H1 (cell line): Measurements from ENCODE around the gene SLC25A26. TPM values are rescaled to one million over a fixed set of nuclear protein-coding genes. Genes with fewer than 3 reads are reported as not detected.

Source experiments
- CTCF ChIA-PET: fragments of 300-600 bp; sonication (Branson Sonifier 250); formaldehyde crosslinking; loops from one replicate; lab custom pipeline; 2021; ENCODE audit not compliant: partially characterized antibody; lab: Charles Lee
- POLR2A ChIA-PET: fragments of 300-600 bp; sonication (Branson Sonifier 250); formaldehyde crosslinking; loops from one replicate; lab custom pipeline; 2021; ENCODE audit warnings: inconsistent platforms; ENCODE audit not compliant: partially characterized antibody; lab: Charles Lee
- DNase-seq, 2 experiments: peaks; one replicate each; pipeline versions ENCODE4 v3.0.0 to v3.0.0-alpha.2; 2010 to 2022; ENCODE audit warnings: low spot score in 2 of 2, low read depth in 1 of 2, mixed read lengths in 1 of 2
- FAIRE-seq: peaks from 2 replicates; lab custom pipeline; 2011; peaks lifted over from hg19 to GRCh38; lab: Jason Lieb, UNC
- H2AFZ ChIP-seq: 2 replicates; pipeline ENCODE4 v1.8.1; 2012; ENCODE audit warnings: low read length, inconsistent platforms
- H2AK5ac ChIP-seq: 2 replicates; pipeline ENCODE4 v1.6.1; 2013; ENCODE audit warnings: low read depth, low read length
- H2BK120ac ChIP-seq: replicated peaks from 2 replicates; pipeline ENCODE3; 2013; ENCODE audit warnings: low read depth, low read length, inconsistent platforms
- H2BK12ac ChIP-seq: 2 replicates; pipeline ENCODE4 v1.6.1; 2013; ENCODE audit warnings: low read depth, low read length
- H2BK15ac ChIP-seq: 2 replicates; pipeline ENCODE4 v1.6.1; 2013; ENCODE audit warnings: low read length
- H2BK20ac ChIP-seq: 2 replicates; pipeline ENCODE4 v1.6.1; 2013; ENCODE audit warnings: low read length
- H2BK5ac ChIP-seq: 2 replicates; pipeline ENCODE4 v1.6.1; 2013; ENCODE audit warnings: low read depth, low read length
- H3K14ac ChIP-seq: 2 replicates; pipeline ENCODE4 v1.6.1; 2013; ENCODE audit warnings: inconsistent platforms; ENCODE audit not compliant: insufficient read length
- H3K18ac ChIP-seq: 2 replicates; pipeline ENCODE4 v1.6.1; 2013; ENCODE audit warnings: low read length; ENCODE audit errors: extremely low read depth
- H3K23ac ChIP-seq: 2 replicates; pipeline ENCODE4 v1.6.1; 2013; ENCODE audit warnings: inconsistent platforms; ENCODE audit not compliant: insufficient read length
- H3K23me2 ChIP-seq: 2 replicates; pipeline ENCODE4 v1.6.1; 2013; ENCODE audit warnings: low read depth, low read length
- H3K27ac ChIP-seq: 2 replicates; pipeline ENCODE4 v1.6.1; 2011; ENCODE audit warnings: low read depth, low read length, inconsistent platforms
- H3K27me3 ChIP-seq, 4 experiments: replicated peaks in 1 of 4; 1 replicate in 1 of 4; 2 replicates in 3 of 4; pipeline versions ENCODE4 v1.6.1 to v1.8.1; 2011 to 2013; ENCODE audit warnings: low read length in 3 of 4, mild to moderate bottlenecking in 3 of 4, inconsistent platforms in 2 of 4, mixed read lengths in 2 of 4, moderate library complexity in 1 of 4; ENCODE audit not compliant: control insufficient read depth in 3 of 4, insufficient read depth in 3 of 4; ENCODE audit errors: extremely low read depth in 1 of 4
- H3K36me3 ChIP-seq, 4 experiments: 2 replicates each; pipeline versions ENCODE4 v1.6.1 to v1.8.1; 2011 to 2013; ENCODE audit warnings: mild to moderate bottlenecking in 4 of 4, low read length in 3 of 4, moderate library complexity in 2 of 4, control low read depth in 1 of 4, inconsistent platforms in 1 of 4; ENCODE audit not compliant: insufficient read depth in 4 of 4, control insufficient read depth in 2 of 4
- H3K4ac ChIP-seq: replicated peaks from 2 replicates; pipeline ENCODE3; 2013; ENCODE audit warnings: low read length, low read depth, mixed read lengths, inconsistent platforms; ENCODE audit not compliant: insufficient read length
- H3K4me1 ChIP-seq, 4 experiments: replicated peaks in 1 of 4; 1 replicate in 1 of 4; 2 replicates in 3 of 4; pipeline versions ENCODE4 v1.6.1 to v1.8.1; 2011 to 2013; ENCODE audit warnings: low read length in 3 of 4, inconsistent platforms in 2 of 4, mixed read lengths in 1 of 4; ENCODE audit not compliant: insufficient read depth in 4 of 4, control insufficient read depth in 3 of 4
- H3K4me2 ChIP-seq, 2 experiments: 2 replicates each; pipeline versions ENCODE4 v1.6.1 to v1.8.1; 2011 to 2013; ENCODE audit warnings: low read depth in 2 of 2, low read length in 2 of 2, control low read depth in 1 of 2, inconsistent platforms in 1 of 2, mild to moderate bottlenecking in 1 of 2; ENCODE audit not compliant: insufficient read depth in 1 of 2
- H3K4me3 ChIP-seq, 4 experiments: fragments of 200-600, 300-600 bp in 1 of 4; sonication (generic), shearing (Covaris generic), sonication (Bioruptor Twin) in 1 of 4; 2 replicates each; pipeline versions ENCODE4 v1.5.1 to v1.8.1; 2011 to 2016; ENCODE audit warnings: low read length in 4 of 4, low read depth in 3 of 4, control low read depth in 2 of 4, inconsistent platforms in 2 of 4, mild to moderate bottlenecking in 2 of 4, mixed read lengths in 1 of 4, moderate library complexity in 1 of 4; ENCODE audit not compliant: insufficient read depth in 2 of 4; ENCODE audit errors: extremely low read depth in 1 of 4
- H3K56ac ChIP-seq: replicated peaks from 2 replicates; pipeline ENCODE3; 2013; ENCODE audit warnings: low read depth, mild to moderate bottlenecking, mixed read lengths, low read length, inconsistent platforms; ENCODE audit not compliant: insufficient read length
- H3K79me1 ChIP-seq: 2 replicates; pipeline ENCODE4 v1.6.1; 2013; ENCODE audit warnings: low read depth, low read length, control low read depth
- H3K79me2 ChIP-seq, 2 experiments: 2 replicates each; pipeline versions ENCODE4 v1.6.1 to v1.8.1; 2012 to 2013; ENCODE audit warnings: low read length in 2 of 2, mild to moderate bottlenecking in 2 of 2, inconsistent platforms in 1 of 2; ENCODE audit not compliant: insufficient read depth in 2 of 2, control insufficient read depth in 1 of 2
- H3K9ac ChIP-seq, 4 experiments: replicated peaks in 1 of 4; 1 replicate in 1 of 4; 2 replicates in 3 of 4; pipeline versions ENCODE4 v1.6.1 to v1.8.1; 2011 to 2013; ENCODE audit warnings: low read depth in 3 of 4, low read length in 3 of 4, control low read depth in 2 of 4, mild to moderate bottlenecking in 2 of 4, moderate library complexity in 2 of 4, inconsistent platforms in 1 of 4; ENCODE audit errors: extremely low read depth in 1 of 4
- H3K9me3 ChIP-seq, 2 experiments: 2 replicates each; pipeline versions ENCODE4 v1.6.1 to v1.8.1; 2012 to 2013; ENCODE audit warnings: mild to moderate bottlenecking in 2 of 2, moderate library complexity in 2 of 2, control low read depth in 1 of 2, inconsistent platforms in 1 of 2, low read depth in 1 of 2, low read length in 1 of 2, mixed read lengths in 1 of 2; ENCODE audit not compliant: insufficient read depth in 2 of 2
- H4K20me1 ChIP-seq, 2 experiments: replicated peaks in 1 of 2; 2 replicates each; pipeline versions ENCODE3 to v1.8.1; 2011 to 2013; ENCODE audit warnings: inconsistent platforms in 2 of 2, low read length in 2 of 2, mild to moderate bottlenecking in 1 of 2; ENCODE audit not compliant: insufficient read depth in 2 of 2, control insufficient read depth in 1 of 2
- H4K5ac ChIP-seq: 2 replicates; pipeline ENCODE4 v1.6.1; 2013; ENCODE audit warnings: low read length, low read depth, mixed read lengths, inconsistent platforms; ENCODE audit not compliant: insufficient read length
- H4K8ac ChIP-seq: 2 replicates; pipeline ENCODE4 v1.8.0; 2013; ENCODE audit warnings: mild to moderate bottlenecking, moderate library complexity, low read length, inconsistent platforms; ENCODE audit not compliant: insufficient read depth; ENCODE audit errors: extremely low read depth
- H4K91ac ChIP-seq: replicated peaks from 2 replicates; pipeline ENCODE3; 2013; ENCODE audit warnings: low read length, mixed read lengths, inconsistent platforms; ENCODE audit not compliant: insufficient read length
- ATF3 ChIP-seq: IDR thresholded peaks from 2 replicates; pipeline ENCODE4 v1.6.1; 2011; ENCODE audit warnings: low read depth, mild to moderate bottlenecking, low read length; ENCODE audit not compliant: insufficient read depth
- BCL11A ChIP-seq, 2 experiments: IDR thresholded peaks; one replicate each; pipeline ENCODE4 v1.6.1; 2011; ENCODE audit warnings: low read depth in 2 of 2, low read length in 2 of 2, mild to moderate bottlenecking in 2 of 2
- CBX8 ChIP-seq: fragments of 300-800, 300-1000 bp; sonication (generic); IDR thresholded peaks from 2 replicates; pipeline ENCODE4 v1.7.1; 2016; ENCODE audit warnings: low read depth, low read length, borderline replicate concordance
- CREB1 ChIP-seq: IDR thresholded peaks from 2 replicates; pipeline ENCODE4 v1.6.1; 2012; ENCODE audit warnings: inconsistent platforms
- EGR1 ChIP-seq: IDR thresholded peaks from 2 replicates; pipeline ENCODE4 v1.6.1; 2011; ENCODE audit warnings: low read depth, low read length, borderline replicate concordance
- RXRA ChIP-seq: IDR thresholded peaks from 2 replicates; pipeline ENCODE4 v1.6.1; 2011; ENCODE audit warnings: low read depth, mild to moderate bottlenecking, low read length, moderate library complexity; ENCODE audit not compliant: insufficient read depth
- SIRT6 ChIP-seq: IDR thresholded peaks from one replicate; pipeline ENCODE4 v1.7.1; 2012; ENCODE audit warnings: low read length, inconsistent platforms
- SP2 ChIP-seq: IDR thresholded peaks from 2 replicates; pipeline ENCODE4 v1.6.1; 2012; ENCODE audit warnings: mild to moderate bottlenecking, low read length, inconsistent platforms
- SRF ChIP-seq: IDR thresholded peaks from 2 replicates; pipeline ENCODE4 v1.6.1; 2011; ENCODE audit warnings: mild to moderate bottlenecking, low read depth, low read length, moderate library complexity
- YY1 ChIP-seq: IDR thresholded peaks from 2 replicates; pipeline ENCODE4 v1.6.1; 2011; ENCODE audit warnings: low read depth, mild to moderate bottlenecking, low read length
- WGBS, 2 experiments: shearing (Covaris generic) in 1 of 2; methylation state at CpG; one replicate each; pipeline versions ENCODE4 v1.1.6 to v1.1.7; 2013 to 2015; ENCODE audit warnings: low lambda C conversion rate in 2 of 2, mixed read lengths in 2 of 2, inconsistent platforms in 1 of 2, low coverage in 1 of 2, missing lambda C conversion rate in 1 of 2; ENCODE audit not compliant: insufficient replicate concordance in 2 of 2, insufficient coverage in 1 of 2, insufficient read length in 1 of 2; ENCODE audit errors: extremely low coverage in 1 of 2, missing lambda C conversion rate in 1 of 2; 5-methylcytosine and 5-hydroxymethylcytosine counted together
- polyA plus RNA-seq, 7 experiments: library from polyadenylated mRNA; depleted of rRNA in 3 of 7; stranded (reverse) in 5 of 7; unstranded in 2 of 7; fragments of >200 nt in 5 of 7; fragments of 200-250 nt in 2 of 7; gene quantifications; 1 replicate in 5 of 7; 2 replicates in 1 of 7; 4 replicates in 1 of 7; pipeline versions ENCODE4 v1.2.1 to v1.2.3, GENCODE V29; 2011 to 2013; ENCODE audit warnings: missing spikeins in 2 of 7, mixed read lengths in 2 of 7
- total RNA-seq: library from RNA; stranded (reverse); fragmentation: NEBNext Ultra II Directional; extraction: Animal tissue kit (Norgen Biotek cat#: 25700); gene quantifications from 2 replicates; pipeline ENCODE4 v1.2.1, GENCODE V29; 2021

Gene SLC25A26
- total and polyA plus RNA-seq, 2 of the 8 experiments (the other 6 are each of a cell fraction or from before 2014, with no cell fraction given): 30.0 to 37.0 TPM

DNA sequence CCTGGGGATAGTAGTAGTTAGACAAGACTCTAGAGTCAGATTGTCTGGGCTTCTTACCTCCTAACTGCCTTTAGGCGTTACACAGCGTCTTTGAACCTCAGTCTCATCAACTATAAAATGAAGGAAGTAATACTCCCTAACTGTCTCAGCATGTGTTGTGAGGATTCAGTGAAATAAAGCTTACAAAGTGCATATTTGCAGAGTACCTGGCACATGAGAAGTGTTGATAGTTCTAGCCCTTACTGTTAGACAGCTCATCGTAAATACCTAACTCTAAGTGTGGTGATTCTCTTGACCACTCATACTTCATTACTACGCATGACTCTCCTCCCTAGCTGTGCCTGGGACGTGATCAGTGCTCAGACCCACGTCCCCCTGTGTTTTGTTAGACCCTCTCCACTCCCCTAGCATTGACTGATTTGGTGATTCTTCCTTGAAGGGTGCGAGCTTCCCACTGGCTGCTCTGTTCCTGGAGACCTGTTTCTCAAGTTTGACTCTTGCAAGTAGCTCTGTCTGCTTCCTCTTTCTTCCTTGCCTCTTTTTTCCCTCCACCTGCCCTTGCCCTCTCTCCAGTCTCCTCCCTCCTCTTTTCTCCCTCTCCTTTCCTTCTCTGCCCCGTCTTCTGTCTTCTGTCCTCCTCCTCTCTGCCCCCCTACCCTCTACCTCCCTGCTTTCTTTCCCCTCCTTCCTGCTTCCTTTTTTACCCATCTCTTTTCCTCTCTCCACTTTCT, 124.2 kb downstream of the SLC25A26 start:
- DNase-seq (no peak), FAIRE-seq (no peak)
- WGBS, 2 experiments: 88% methylated on average over 8 of the region's 8 CpGs; no CpG with 5 or more reads in 1 of the 2 experiments
- POLR2A ChIA-PET: no interaction called here
- Histone ChIP-seq H4K5ac (no peak overlapping the region), H3K23me2 (no peaks in the 10 kb centered on the region), H3K4me2 (no peak overlapping the region; a peak in 1 of 4 replicates), H2BK5ac (no peak overlapping the region), H3K27ac (no peak overlapping the region), H3K4me1 (peaks cover 0 to 3% (median under 1%) of the 10 kb centered on the region in 4 experiments; a peak in 4 of 7 replicates), H2BK15ac (no peak overlapping the region), H2BK12ac (peak overlapping the region; percentile 64; the same call in 1 of the 2 replicates), H3K27me3 (no peaks in the 10 kb centered on the region), H3K4ac (no peak overlapping the region), H4K8ac (no peak overlapping the region), H3K14ac (no peak overlapping the region), H3K79me2 (no peaks in the 10 kb centered on the region), H2AFZ (no peak overlapping the region), H2AK5ac (no peak overlapping the region), H3K4me3 (no peak overlapping the region), H2BK20ac (no peak overlapping the region), H3K56ac (no peak overlapping the region), H3K36me3 (peaks cover 0 to 3% (median 0%) of the 10 kb centered on the region in 4 experiments; a peak in 1 of 8 replicates), H4K20me1 (no peaks in the 10 kb centered on the region), H3K79me1 (no peaks in the 10 kb centered on the region), H3K9me3 (no peaks in the 10 kb centered on the region), H4K91ac (no peak overlapping the region), H3K18ac (no peak overlapping the region), H3K9ac (no peak overlapping the region), H3K23ac (no peak overlapping the region), H2BK120ac (no peak overlapping the region)
- TF ChIP-seq EGR1 (no peak), YY1 (no peak), CREB1 (no peak), ATF3 (no peak), BCL11A (IDR thresholded peaks at IDR 0.05; ENCODE audit: low read depth in 2 of 2, low read length in 2 of 2) (no peak), SRF (no peak), SIRT6 (no peak), SP2 (no peak), CBX8 (no peak), RXRA (no peak)
- CTCF ChIA-PET: interaction anchor here (0.7 to 1.9 kb wide), 7 partner anchors 21 to 517 kb away, joined by 3 to 5 read pairs (median 3); no protein-coding TSS in a partner anchor
